BLaER1 treated with 17β-estradiol and CSF1 and Interleukin-3, amounts not matched to agents 10 nM and 100 nM (cell line): ENCODE measurements around the gene BAZ1B.
"Not testable (repeated sequence)": the region's sequence is repeated elsewhere in the genome, so short reads cannot be mapped to it uniquely, and the experiment has no call there.

ENCODE experiments used
- H3K27ac ChIP-seq, 11 experiments: shearing (Covaris generic); formaldehyde crosslinking; 2 replicates each; pipeline ENCODE4 v1.8.1; 2022
- H3K27me3 ChIP-seq, 11 experiments: shearing (Covaris generic); formaldehyde crosslinking; 2 replicates each; pipeline ENCODE4 v1.8.1; 2022
- H3K36me3 ChIP-seq, 11 experiments: shearing (Covaris generic); formaldehyde crosslinking; 2 replicates each; pipeline ENCODE4 v1.8.1; 2022
- H3K4me1 ChIP-seq, 10 experiments: shearing (Covaris generic); formaldehyde crosslinking; 2 replicates each; pipeline ENCODE4 v1.8.1; 2022
- H3K4me2 ChIP-seq, 11 experiments: shearing (Covaris generic); formaldehyde crosslinking; 2 replicates each; pipeline ENCODE4 v1.8.1; 2022
- H3K4me3 ChIP-seq, 10 experiments: shearing (Covaris generic); formaldehyde crosslinking; 2 replicates each; pipeline ENCODE4 v1.8.1; 2022
- H3K9ac ChIP-seq, 11 experiments: shearing (Covaris generic); formaldehyde crosslinking; 2 replicates each; pipeline ENCODE4 v1.8.1; 2022
- H3K9me3 ChIP-seq, 11 experiments: shearing (Covaris generic); formaldehyde crosslinking; replicated peaks in 1 of 11; 2 replicates each; pipeline ENCODE4 v1.8.1; 2022
- H4K20me1 ChIP-seq, 11 experiments: shearing (Covaris generic); formaldehyde crosslinking; 2 replicates each; pipeline ENCODE4 v1.8.1; 2022
- Cebpa-rat ChIP-seq, 11 experiments: shearing (Covaris generic); IDR thresholded peaks; 2 replicates each; pipeline ENCODE4 v1.8.1; 2022

The BAZ1B gene

GRCh38 chr7:73503229-73503628 lies 18.9 kb downstream of the BAZ1B start:
- no peak for TF ChIP-seq Cebpa-rat (IDR thresholded peaks at IDR 0.05)
- Histone ChIP-seq H3K9me3 (no peaks in the 10 kb centered on the region), H3K4me2 (no peak overlapping the region), H4K20me1 (peaks cover 38 to 97% (median 96%) of the 10 kb centered on the region in 11 experiments; a peak in 21 of 22 replicates), H3K27me3 (no peaks in the 10 kb centered on the region), H3K36me3 (peaks cover 97 to 100% (median 99%) of the 10 kb centered on the region in 11 experiments), H3K27ac (no peak overlapping the region), H3K4me1 (no peaks in the 10 kb centered on the region), H3K4me3 (no peak overlapping the region), H3K9ac (no peak overlapping the region)

GRCh38 chr7:73496626-73497025 lies 25.5 kb downstream of the BAZ1B start:
- TF ChIP-seq Cebpa-rat (IDR thresholded peaks at IDR 0.05): no peak

GRCh38 chr7:73495507-73495906 lies 26.6 kb downstream of the BAZ1B start:
- Histone ChIP-seq H4K20me1 (peaks cover 34 to 100% (median 90%) of the 10 kb centered on the region in 11 experiments; a peak in 21 of 22 replicates), H3K36me3 (peaks cover 100% of the 10 kb centered on the region in 11 experiments)
- H3K27me3 ChIP-seq, H3K9ac ChIP-seq, H3K9me3 ChIP-seq, H3K4me2 ChIP-seq, H3K4me3 ChIP-seq, H3K4me1 ChIP-seq, H3K27ac ChIP-seq: not testable (repeated sequence)

More at GRCh38 chr7:73496626-73497025, 25.5 kb downstream of the BAZ1B start:
- no peaks in the 10 kb centered on the region for H3K9me3 ChIP-seq
- no peak overlapping the region for H3K4me2 ChIP-seq
- peaks cover 100% of the 10 kb centered on the region in 11 experiments for H3K36me3 ChIP-seq
- H4K20me1 ChIP-seq: peaks cover 38 to 100% (median 91%) of the 10 kb centered on the region in 11 experiments; a peak in 21 of 22 replicates
- H3K4me1 ChIP-seq: no peaks in the 10 kb centered on the region
- no peak overlapping the region for H3K4me3 ChIP-seq
- no peak overlapping the region for H3K27ac ChIP-seq
- H3K27me3 ChIP-seq: no peaks in the 10 kb centered on the region
- H3K9ac ChIP-seq: no peak overlapping the region

GRCh38 chr7:73489976-73490375 lies 32.1 kb downstream of the BAZ1B start:
- peaks cover 97 to 100% (median 100%) of the 10 kb centered on the region in 11 experiments for H3K36me3 ChIP-seq
- no peak overlapping the region for H3K4me2 ChIP-seq
- no peak overlapping the region for H3K4me3 ChIP-seq
- TF ChIP-seq Cebpa-rat (IDR thresholded peaks at IDR 0.05): no peak
- no peak overlapping the region for H3K27ac ChIP-seq
- H4K20me1 ChIP-seq: peaks cover 27 to 98% (median 83%) of the 10 kb centered on the region in 11 experiments; a peak in 21 of 22 replicates
- H3K9ac ChIP-seq: no peak overlapping the region
- H3K27me3 ChIP-seq: no peaks in the 10 kb centered on the region
- no peaks in the 10 kb centered on the region; a peak in 1 of 20 replicates for H3K4me1 ChIP-seq
- H3K9me3 ChIP-seq: no peaks in the 10 kb centered on the region

GRCh38 chr7:73487486-73487885 lies 34.6 kb downstream of the BAZ1B start:
- Histone ChIP-seq H3K4me1 (no peaks in the 10 kb centered on the region; a peak in 1 of 20 replicates), H3K4me2 (no peak overlapping the region), H3K9me3 (no peaks in the 10 kb centered on the region), H3K27me3 (no peaks in the 10 kb centered on the region), H3K27ac (no peak overlapping the region), H4K20me1 (peaks cover 26 to 99% (median 86%) of the 10 kb centered on the region in 11 experiments; a peak in 21 of 22 replicates), H3K9ac (peak overlapping the region in 1 of 11 experiments; percentile 57; a peak in 1 of 22 replicates), H3K36me3 (peaks cover 97 to 100% (median 100%) of the 10 kb centered on the region in 11 experiments), H3K4me3 (no peak overlapping the region)
- TF ChIP-seq Cebpa-rat (IDR thresholded peaks at IDR 0.05): no peak

GRCh38 chr7:73483171-73483570 lies 38.9 kb downstream of the BAZ1B start:
- Histone ChIP-seq H4K20me1 (peaks cover 41 to 100% (median 96%) of the 10 kb centered on the region in 11 experiments; a peak in 21 of 22 replicates), H3K4me1 (no peaks in the 10 kb centered on the region), H3K9me3 (no peaks in the 10 kb centered on the region), H3K27ac (no peak overlapping the region), H3K36me3 (peaks cover 99 to 100% (median 100%) of the 10 kb centered on the region in 11 experiments), H3K27me3 (no peaks in the 10 kb centered on the region), H3K9ac (no peak overlapping the region), H3K4me2 (no peak overlapping the region), H3K4me3 (no peak overlapping the region)
- TF ChIP-seq Cebpa-rat (IDR thresholded peaks at IDR 0.05): no peak

GRCh38 chr7:73482746-73483145 lies 39.3 kb downstream of the BAZ1B start:
- Histone ChIP-seq H3K27ac (no peak overlapping the region), H3K4me3 (no peak overlapping the region), H3K36me3 (peaks cover 99 to 100% (median 100%) of the 10 kb centered on the region in 11 experiments), H3K9me3 (no peaks in the 10 kb centered on the region), H3K4me2 (no peak overlapping the region), H3K4me1 (no peaks in the 10 kb centered on the region), H3K27me3 (no peaks in the 10 kb centered on the region), H3K9ac (no peak overlapping the region), H4K20me1 (peaks cover 41 to 100% (median 96%) of the 10 kb centered on the region in 11 experiments; a peak in 21 of 22 replicates)
- TF ChIP-seq Cebpa-rat (IDR thresholded peaks at IDR 0.05): no peak

- not testable (repeated sequence) for H3K4me3 ChIP-seq, H3K4me1 ChIP-seq, H3K9ac ChIP-seq, H3K9me3 ChIP-seq, H3K27me3 ChIP-seq, H3K27ac ChIP-seq, H3K4me2 ChIP-seq
- H3K36me3 ChIP-seq: peaks cover 99 to 100% (median 100%) of the 10 kb centered on the region in 11 experiments
- H4K20me1 ChIP-seq: peaks cover 30 to 100% (median 98%) of the 10 kb centered on the region in 11 experiments; a peak in 21 of 22 replicates
Observed at GRCh38 chr7:73481521-73481920, 40.6 kb downstream of the BAZ1B start.

GRCh38 chr7:73478549-73478948 lies 43.5 kb downstream of the BAZ1B start:
- no peaks in the 10 kb centered on the region for H3K4me1 ChIP-seq
- no peak overlapping the region for H3K9ac ChIP-seq
- peaks cover 99 to 100% (median 100%) of the 10 kb centered on the region in 11 experiments for H3K36me3 ChIP-seq
- H3K4me2 ChIP-seq: no peak overlapping the region
- no peak overlapping the region for H3K4me3 ChIP-seq
- no peaks in the 10 kb centered on the region for H3K9me3 ChIP-seq
- H3K27me3 ChIP-seq: no peaks in the 10 kb centered on the region
- TF ChIP-seq Cebpa-rat (IDR thresholded peaks at IDR 0.05): no peak
- H3K27ac ChIP-seq: no peak overlapping the region
- peaks cover 25 to 100% (median 99%) of the 10 kb centered on the region in 11 experiments; a peak in 21 of 22 replicates for H4K20me1 ChIP-seq

- H3K36me3 ChIP-seq: peaks cover 100% of the 10 kb centered on the region in 11 experiments
- no peaks in the 10 kb centered on the region for H3K27me3 ChIP-seq
- no peak overlapping the region for H3K4me2 ChIP-seq
- H3K4me3 ChIP-seq: no peak overlapping the region
- no peaks in the 10 kb centered on the region for H3K4me1 ChIP-seq
- no peak overlapping the region for H3K9ac ChIP-seq
- peaks cover 26 to 100% (median 99%) of the 10 kb centered on the region in 11 experiments; a peak in 21 of 22 replicates for H4K20me1 ChIP-seq
- no peaks in the 10 kb centered on the region for H3K9me3 ChIP-seq
- no peak overlapping the region for H3K27ac ChIP-seq
- TF ChIP-seq Cebpa-rat (IDR thresholded peaks at IDR 0.05): no peak
Observed at GRCh38 chr7:73477376-73477775, 44.7 kb downstream of the BAZ1B start.
